BE2C (cell line): Measurements from ENCODE around the gene SUPV3L1.

Experiments
- DNase-seq: peaks from one replicate; pipeline ENCODE4 v3.0.0-alpha.2; 2020
- H3K27me3 ChIP-seq: fragments of 250-450 bp; sonication (Bioruptor Pico); 2 replicates; pipeline ENCODE4 v1.5.1; 2020; ENCODE audit warnings: mild to moderate bottlenecking
- H3K36me3 ChIP-seq: fragments of 250-450 bp; sonication (Bioruptor Pico); 2 replicates; pipeline ENCODE4 v1.5.1; 2020; ENCODE audit warnings: mild to moderate bottlenecking
- H3K4me1 ChIP-seq: fragments of 250-450 bp; sonication (Bioruptor Pico); 2 replicates; pipeline ENCODE4 v1.5.1; 2020
- H3K4me3 ChIP-seq: 2 replicates; pipeline ENCODE4 v1.5.1; 2011; ENCODE audit warnings: low read depth, low read length
- H3K9me3 ChIP-seq: fragments of 250-450 bp; sonication (Bioruptor Pico); 2 replicates; pipeline ENCODE4 v1.5.1; 2020
- CTCF ChIP-seq: IDR thresholded peaks from 2 replicates; pipeline ENCODE4 v1.5.1; 2012; ENCODE audit warnings: mild to moderate bottlenecking, low read depth, low read length

The SUPV3L1 gene

DNA sequence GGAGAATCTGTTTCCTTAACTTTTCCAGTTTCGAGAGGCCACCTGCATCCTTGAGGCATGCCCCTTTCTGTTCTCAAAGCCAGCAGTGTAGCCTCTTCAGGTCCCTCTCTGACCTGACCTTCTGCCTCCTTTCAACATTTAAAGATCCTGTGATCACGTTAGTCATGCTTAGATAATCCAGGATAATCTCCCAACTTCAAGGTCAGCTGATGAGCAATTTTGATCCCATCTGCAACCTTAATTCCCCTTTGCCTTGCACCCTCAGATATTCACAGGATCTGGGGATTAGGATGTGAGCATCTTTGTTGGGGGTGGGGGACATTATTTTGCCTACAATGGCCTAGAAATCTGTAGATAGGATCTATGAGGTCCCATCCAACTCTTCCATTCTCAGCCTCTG lies 48.1 kb downstream of the SUPV3L1 start:
- no peak for TF ChIP-seq CTCF
- Histone ChIP-seq H3K4me1 (no peaks in the 10 kb centered on the region), H3K27me3 (no peaks in the 10 kb centered on the region), H3K36me3 (no peaks in the 10 kb centered on the region), H3K4me3 (no peak overlapping the region), H3K9me3 (no peaks in the 10 kb centered on the region)
- DNase-seq = no peak

DNA sequence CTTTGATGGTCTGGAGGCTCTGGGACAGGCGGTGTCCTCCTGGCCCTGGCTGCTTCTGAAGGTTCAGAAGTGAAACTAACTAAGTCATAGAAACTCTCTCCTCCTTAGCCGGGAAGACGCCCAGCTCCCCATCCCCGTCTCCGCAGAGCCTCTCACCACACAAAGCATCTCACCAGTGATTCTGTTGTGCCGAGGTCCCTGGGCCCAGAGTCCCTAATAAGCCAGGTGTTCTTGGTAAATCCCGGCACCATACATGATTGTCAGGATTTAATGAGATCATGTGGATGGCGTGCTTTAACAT lies 49.5 kb downstream of the SUPV3L1 start:
- no peak overlapping the region for H3K4me3 ChIP-seq
- H3K27me3 ChIP-seq = no peaks in the 10 kb centered on the region
- no peaks in the 10 kb centered on the region for H3K36me3 ChIP-seq
- no peaks in the 10 kb centered on the region for H3K9me3 ChIP-seq
- H3K4me1 ChIP-seq = no peaks in the 10 kb centered on the region
- no peak for DNase-seq
- no peak for TF ChIP-seq CTCF

DNA sequence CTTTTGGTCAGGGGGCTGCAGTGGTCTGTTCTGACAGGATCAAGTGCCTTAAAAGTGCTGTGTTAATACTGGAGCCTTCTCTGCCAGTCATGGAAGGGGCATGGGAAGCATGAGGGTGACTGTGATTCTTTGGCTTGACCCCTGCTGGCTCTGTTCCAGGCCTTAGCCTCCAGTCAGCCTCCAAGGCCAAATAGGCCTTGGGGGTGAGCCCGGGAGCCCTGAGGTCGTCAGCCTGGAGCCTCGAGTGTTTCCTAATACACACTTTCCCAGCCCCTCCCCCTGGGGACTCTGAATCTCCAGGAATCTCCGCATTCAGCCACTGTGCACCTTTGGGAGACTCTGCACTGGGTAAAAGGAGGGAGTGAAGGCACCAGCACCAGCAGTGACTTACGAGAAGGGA lies 50.1 kb downstream of the SUPV3L1 start:
- Histone ChIP-seq H3K9me3 (no peaks in the 10 kb centered on the region), H3K4me3 (no peak overlapping the region), H3K27me3 (no peaks in the 10 kb centered on the region), H3K4me1 (no peaks in the 10 kb centered on the region), H3K36me3 (no peaks in the 10 kb centered on the region)
- no peak for DNase-seq
- no peak for TF ChIP-seq CTCF

GRCh38 chr10:69232252-69232651 lies 52.2 kb downstream of the SUPV3L1 start:
- Histone ChIP-seq H3K4me1 (no peaks in the 10 kb centered on the region), H3K36me3 (no peaks in the 10 kb centered on the region), H3K9me3 (no peaks in the 10 kb centered on the region), H3K27me3 (no peaks in the 10 kb centered on the region), H3K4me3 (no peak overlapping the region)
- DNase-seq = no peak
- no peak for TF ChIP-seq CTCF

GRCh38 chr10:69232736-69233480 lies 52.9 kb downstream of the SUPV3L1 start:
- no peak overlapping the region for H3K4me3 ChIP-seq
- H3K27me3 ChIP-seq = no peaks in the 10 kb centered on the region
- no peaks in the 10 kb centered on the region for H3K9me3 ChIP-seq
- H3K36me3 ChIP-seq = no peaks in the 10 kb centered on the region
- no peaks in the 10 kb centered on the region for H3K4me1 ChIP-seq
- TF ChIP-seq CTCF = no peak
- no peak for DNase-seq

GRCh38 chr10:69234447-69234846 lies 54.4 kb downstream of the SUPV3L1 start:
- Histone ChIP-seq H3K27me3 (no peaks in the 10 kb centered on the region), H3K9me3 (no peaks in the 10 kb centered on the region), H3K4me3 (no peak overlapping the region), H3K4me1 (no peaks in the 10 kb centered on the region), H3K36me3 (no peaks in the 10 kb centered on the region)
- TF ChIP-seq CTCF = no peak
- DNase-seq = no peak
